SU-DHL-6 (cell line): ENCODE data around the gene FAM227A.

Experiments
- H2AFZ ChIP-seq: fragments of 200-600 bp; sonication (generic); 2 replicates; pipeline ENCODE4 v1.6.1; 2014; ENCODE audit warnings: low read depth, mild to moderate bottlenecking, moderate library complexity, mixed read lengths, antibody characterized with exemption, low read length; ENCODE audit not compliant: severe bottlenecking
- H3F3A ChIP-seq: fragments of 200-600 bp; shearing (Covaris generic); 2 replicates; pipeline ENCODE4 v1.6.0; 2016; ENCODE audit warnings: antibody characterized with exemption, mild to moderate bottlenecking; ENCODE audit not compliant: insufficient read depth
- H3K27ac ChIP-seq: fragments of 200-600 bp; sonication (generic); 2 replicates; pipeline ENCODE4 v1.5.1; 2016; ENCODE audit warnings: low read depth, mild to moderate bottlenecking, low read length, moderate library complexity, mixed read lengths
- H3K27me3 ChIP-seq: fragments of 200-600 bp; sonication (generic), shearing (Covaris generic); 2 replicates; pipeline ENCODE4 v1.6.0; 2014; ENCODE audit warnings: mild to moderate bottlenecking, low read length
- H3K36me3 ChIP-seq: fragments of 200-600 bp; sonication (generic); 2 replicates; pipeline ENCODE4 v1.6.1; 2014; ENCODE audit warnings: mild to moderate bottlenecking, low read length, mixed read lengths
- H3K4me2 ChIP-seq: fragments of 300-600, 200-600 bp; shearing (Covaris generic), sonication (generic); 2 replicates; pipeline ENCODE4 v1.6.0; 2014; ENCODE audit warnings: low read length, low read depth, mild to moderate bottlenecking; ENCODE audit not compliant: poor library complexity, severe bottlenecking
- H3K4me3 ChIP-seq: fragments of 200-600 bp; sonication (generic); 2 replicates; pipeline ENCODE4 v1.5.1; 2014; ENCODE audit warnings: antibody characterized with exemption, low read length, mild to moderate bottlenecking, mixed read lengths; ENCODE audit not compliant: insufficient read depth, poor library complexity, severe bottlenecking
- H3K79me2 ChIP-seq: fragments of 200-600 bp; sonication (generic); 2 replicates; pipeline ENCODE4 v1.6.1; 2014; ENCODE audit warnings: mild to moderate bottlenecking, low read length, moderate library complexity; ENCODE audit not compliant: insufficient read depth
- H3K9ac ChIP-seq: fragments of 200-600 bp; sonication (generic); 2 replicates; pipeline ENCODE4 v1.7.0; 2014; ENCODE audit warnings: mild to moderate bottlenecking, low read length
- H3K9me2 ChIP-seq: fragments of 200-600 bp; sonication (generic); replicated peaks from 2 replicates; pipeline ENCODE4 v1.6.1; 2014; ENCODE audit warnings: low read length; ENCODE audit not compliant: insufficient read depth
- H3K9me3 ChIP-seq: fragments of 200-600 bp; sonication (generic); 2 replicates; pipeline ENCODE4 v1.6.1; 2014; ENCODE audit warnings: low read length, mixed read lengths; ENCODE audit not compliant: insufficient read depth
- H4K20me1 ChIP-seq: fragments of 200-600 bp; sonication (generic); 2 replicates; pipeline ENCODE4 v1.6.1; 2014; ENCODE audit warnings: low read depth, mild to moderate bottlenecking, antibody characterized with exemption, low read length, moderate library complexity, mixed read lengths
- EZH2phosphoT487 ChIP-seq: fragments of 200-600 bp; sonication (generic), shearing (Covaris generic); conservative IDR thresholded peaks from 2 replicates; pipeline ENCODE4 v1.6.1; 2018; ENCODE audit warnings: mild to moderate bottlenecking, antibody characterized with exemption, low read length, moderate library complexity, mixed read lengths
- TF ChIP-seq, protein P1 (sequence below): fragments of 200-600 bp; sonication (generic); IDR thresholded peaks from one replicate; pipeline ENCODE4 v1.5.1; 2017; ENCODE audit warnings: antibody characterized with exemption, mild to moderate bottlenecking, low read length, moderate library complexity; ENCODE audit not compliant: insufficient read depth, poor library complexity, severe bottlenecking

FAM227A gene

DNA sequence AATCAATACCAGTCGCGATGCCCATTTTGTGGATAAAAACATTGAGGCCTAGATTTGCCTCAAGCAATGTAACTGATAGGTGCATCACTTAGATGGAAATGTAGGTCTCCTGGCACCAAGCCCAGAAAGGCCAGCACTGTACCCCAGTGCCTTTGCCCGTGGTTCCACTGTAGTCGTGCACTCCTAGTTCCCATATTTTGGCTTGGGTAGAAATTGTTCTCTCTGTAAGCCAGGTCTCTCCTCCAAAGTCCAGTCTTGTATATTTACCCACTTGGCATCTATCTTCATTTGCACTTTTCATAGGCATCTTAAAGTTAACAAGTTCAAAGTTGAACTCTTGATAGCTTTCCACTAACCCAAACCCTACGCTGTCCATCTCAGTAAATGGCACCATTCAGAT is 44.6 kb downstream of the FAM227A start:
- no peak for TF ChIP-seq EZH2phosphoT487
- TF ChIP-seq, protein P1, sequence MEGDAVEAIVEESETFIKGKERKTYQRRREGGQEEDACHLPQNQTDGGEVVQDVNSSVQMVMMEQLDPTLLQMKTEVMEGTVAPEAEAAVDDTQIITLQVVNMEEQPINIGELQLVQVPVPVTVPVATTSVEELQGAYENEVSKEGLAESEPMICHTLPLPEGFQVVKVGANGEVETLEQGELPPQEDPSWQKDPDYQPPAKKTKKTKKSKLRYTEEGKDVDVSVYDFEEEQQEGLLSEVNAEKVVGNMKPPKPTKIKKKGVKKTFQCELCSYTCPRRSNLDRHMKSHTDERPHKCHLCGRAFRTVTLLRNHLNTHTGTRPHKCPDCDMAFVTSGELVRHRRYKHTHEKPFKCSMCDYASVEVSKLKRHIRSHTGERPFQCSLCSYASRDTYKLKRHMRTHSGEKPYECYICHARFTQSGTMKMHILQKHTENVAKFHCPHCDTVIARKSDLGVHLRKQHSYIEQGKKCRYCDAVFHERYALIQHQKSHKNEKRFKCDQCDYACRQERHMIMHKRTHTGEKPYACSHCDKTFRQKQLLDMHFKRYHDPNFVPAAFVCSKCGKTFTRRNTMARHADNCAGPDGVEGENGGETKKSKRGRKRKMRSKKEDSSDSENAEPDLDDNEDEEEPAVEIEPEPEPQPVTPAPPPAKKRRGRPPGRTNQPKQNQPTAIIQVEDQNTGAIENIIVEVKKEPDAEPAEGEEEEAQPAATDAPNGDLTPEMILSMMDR, result no peak
- Histone ChIP-seq H3K27me3 (no peaks in the 10 kb centered on the region), H3F3A (no peaks in the 10 kb centered on the region), H3K4me3 (no peak overlapping the region), H3K9me2 (no peaks in the 10 kb centered on the region), H3K9me3 (no peaks in the 10 kb centered on the region), H3K4me2 (no peak overlapping the region), H3K27ac (no peak overlapping the region), H3K36me3 (no peaks in the 10 kb centered on the region), H2AFZ (no peak overlapping the region), H3K9ac (no peak overlapping the region), H4K20me1 (no peaks in the 10 kb centered on the region), H3K79me2 (no peaks in the 10 kb centered on the region)

DNA sequence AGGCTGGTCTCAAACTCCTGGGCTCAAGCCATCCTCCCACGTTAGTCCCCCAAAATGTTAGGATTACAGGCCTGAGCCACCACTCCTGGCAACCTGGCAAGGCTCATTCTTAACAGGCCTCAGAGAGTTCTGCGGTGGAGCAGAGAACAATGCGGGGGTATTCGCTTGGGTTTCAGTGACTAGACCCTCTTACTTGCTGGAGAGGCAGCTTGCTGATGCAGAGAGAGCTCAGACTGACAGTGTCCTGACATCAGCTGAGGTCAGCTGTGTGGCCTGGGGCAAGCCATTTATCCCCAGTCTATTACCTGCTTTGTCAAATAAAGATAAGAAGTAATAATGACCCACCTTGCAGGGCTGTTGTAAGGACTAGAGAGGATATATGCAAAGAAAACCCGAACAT is 46.0 kb downstream of the FAM227A start:
- Histone ChIP-seq H3K27me3 (no peaks in the 10 kb centered on the region), H3K9me3 (no peaks in the 10 kb centered on the region), H3K36me3 (no peaks in the 10 kb centered on the region), H3K4me3 (no peak overlapping the region), H2AFZ (no peak overlapping the region), H3K9ac (no peak overlapping the region), H3F3A (no peaks in the 10 kb centered on the region), H3K4me2 (no peak overlapping the region), H3K9me2 (no peaks in the 10 kb centered on the region), H3K79me2 (no peaks in the 10 kb centered on the region), H3K27ac (no peak overlapping the region), H4K20me1 (no peaks in the 10 kb centered on the region)
- TF ChIP-seq EZH2phosphoT487, result no peak
- TF ChIP-seq, protein P1, result no peak

DNA sequence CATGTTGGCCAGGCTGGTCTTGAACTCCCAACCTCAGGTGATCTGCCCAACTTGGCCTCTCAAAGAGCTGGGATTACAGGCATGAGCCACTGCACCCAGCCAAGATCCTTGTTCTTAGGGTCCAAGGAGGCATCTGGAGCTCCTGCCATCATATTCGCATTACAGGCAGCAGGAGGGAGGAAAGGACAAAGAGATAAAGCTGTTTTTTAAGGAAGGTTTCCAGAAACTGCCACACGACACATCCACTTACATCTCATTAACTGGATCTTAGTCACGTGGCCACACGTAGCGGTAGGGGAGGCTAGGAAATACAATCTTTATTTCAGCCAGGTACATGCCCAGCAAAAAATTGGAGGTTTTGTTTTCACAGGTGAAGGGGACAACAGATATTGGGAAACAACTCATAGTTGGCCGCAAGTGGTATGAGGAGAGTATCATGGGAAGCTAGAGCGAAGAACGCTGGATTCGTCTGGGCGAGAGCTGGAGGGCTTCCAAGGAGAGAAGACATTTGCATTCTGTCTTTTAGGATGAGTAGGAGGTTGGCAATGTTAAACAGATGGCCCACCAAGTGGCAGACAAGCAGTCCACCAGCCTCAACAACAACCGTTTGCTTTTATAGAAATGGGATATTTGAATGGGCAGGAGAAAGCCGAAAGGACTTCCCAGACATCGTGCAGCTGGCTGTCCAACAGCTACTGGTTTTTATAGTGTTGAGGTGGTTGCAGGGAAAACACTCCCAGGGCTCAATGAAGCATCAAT is 47.0 kb downstream of the FAM227A start:
- H3K9me2 ChIP-seq, result no peaks in the 10 kb centered on the region
- H3K9ac ChIP-seq, result no peak overlapping the region
- no peaks in the 10 kb centered on the region for H3K36me3 ChIP-seq
- no peak overlapping the region for H2AFZ ChIP-seq
- H4K20me1 ChIP-seq, result no peaks in the 10 kb centered on the region
- no peaks in the 10 kb centered on the region for H3F3A ChIP-seq
- no peaks in the 10 kb centered on the region for H3K9me3 ChIP-seq
- no peak overlapping the region for H3K4me3 ChIP-seq
- no peak for TF ChIP-seq EZH2phosphoT487
- TF ChIP-seq, protein P1, result no peak
- H3K4me2 ChIP-seq, result no peak overlapping the region
- H3K27me3 ChIP-seq, result no peaks in the 10 kb centered on the region
- no peaks in the 10 kb centered on the region for H3K79me2 ChIP-seq
- no peak overlapping the region for H3K27ac ChIP-seq
